ENCODE measurements around the gene GNRHR. TPM values are rescaled to one million over a fixed set of nuclear protein-coding genes. Genes with fewer than 3 reads are reported as not detected.

GNRHR gene
- total and polyA plus RNA-seq, 2 of the 4 experiments (the other 2 are of a cell fraction) = not detected

DNA sequence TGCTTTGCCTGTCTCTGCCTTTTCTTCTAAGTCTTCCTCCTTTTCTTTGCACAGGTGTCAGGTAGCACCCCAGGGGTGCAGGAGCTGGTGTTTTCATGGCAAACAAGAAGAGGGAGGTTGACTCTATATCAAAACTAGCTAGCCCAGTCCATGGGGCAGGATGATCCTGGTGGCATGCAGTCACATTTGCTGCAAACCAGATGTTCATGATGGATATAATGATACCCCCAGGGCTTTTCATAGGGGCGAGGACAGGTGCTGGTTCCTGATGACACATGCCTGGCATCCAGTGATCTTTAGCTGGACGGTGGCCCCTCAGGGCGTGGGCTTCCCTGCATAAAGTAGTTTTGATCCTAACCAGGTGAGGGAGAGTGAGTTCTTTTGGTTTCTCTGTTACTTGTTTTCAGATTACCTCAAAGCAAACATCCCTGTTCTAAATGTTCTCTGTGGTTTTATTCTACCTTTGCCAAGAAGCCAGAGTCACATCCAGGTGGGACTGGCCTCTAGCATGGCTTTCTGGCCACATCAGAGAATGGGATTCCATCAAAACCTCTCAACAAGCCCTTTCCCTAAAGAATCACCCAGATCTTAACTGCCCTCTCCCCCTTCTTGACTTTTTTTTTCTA, 42.1 kb downstream of the GNRHR start:
- no peaks in the 10 kb centered on the region for H3K9me3 ChIP-seq (ENCODE audit: control insufficient read depth, insufficient read depth, low read length)
- H3K4me1 ChIP-seq (ENCODE audit: control insufficient read depth, insufficient read depth, low read length) = peaks cover 8% of the 10 kb centered on the region
- ATAC-seq (ENCODE audit: low read depth) = no peak
- no peak overlapping the region for H2BK15ac ChIP-seq (ENCODE audit: low read depth, low read length)
- H4K91ac ChIP-seq (ENCODE audit: insufficient read depth, low read depth, low read length) = no peak overlapping the region
- no peaks in the 10 kb centered on the region for H3K36me3 ChIP-seq (ENCODE audit: control insufficient read depth, insufficient read depth, low read length)
- H4K5ac ChIP-seq (ENCODE audit: low read depth, low read length) = no peak overlapping the region
- in situ Hi-C loops (cut with MboI; ENCODE audit: low sequenced_read_pairs) (no loop called here), dilution Hi-C loops (cut with HindIII; ENCODE audit: low sequenced_read_pairs, unreplicated experiment) (no loop called here), intact Hi-C loops (cut with micrococcal nuclease) (no loop called here)
- no peak overlapping the region for H3K14ac ChIP-seq (replicated peaks; ENCODE audit: low read depth, low read length)
- H3K27ac ChIP-seq (ENCODE audit: insufficient read depth, low read length) = no peak overlapping the region
- ChIA-PET CTCF (no interaction called here), POLR2A (ENCODE audit: unreplicated experiment) (no interaction called here)
- no peak overlapping the region for H3K56ac ChIP-seq (ENCODE audit: extremely low read depth, insufficient read depth, low read length)
- H2AK5ac ChIP-seq (ENCODE audit: low read depth, low read length) = no peak overlapping the region
- BruUV-seq (replicated peaks) = no TSS peak
- no peak for TF ChIP-seq SMC3 (IDR thresholded peaks at IDR 0.05; ENCODE audit: low read depth, low read length)
- no peak for TF ChIP-seq CHD1 (IDR thresholded peaks at IDR 0.05; ENCODE audit: low read depth, low read length)
- TF ChIP-seq, protein P1, sequence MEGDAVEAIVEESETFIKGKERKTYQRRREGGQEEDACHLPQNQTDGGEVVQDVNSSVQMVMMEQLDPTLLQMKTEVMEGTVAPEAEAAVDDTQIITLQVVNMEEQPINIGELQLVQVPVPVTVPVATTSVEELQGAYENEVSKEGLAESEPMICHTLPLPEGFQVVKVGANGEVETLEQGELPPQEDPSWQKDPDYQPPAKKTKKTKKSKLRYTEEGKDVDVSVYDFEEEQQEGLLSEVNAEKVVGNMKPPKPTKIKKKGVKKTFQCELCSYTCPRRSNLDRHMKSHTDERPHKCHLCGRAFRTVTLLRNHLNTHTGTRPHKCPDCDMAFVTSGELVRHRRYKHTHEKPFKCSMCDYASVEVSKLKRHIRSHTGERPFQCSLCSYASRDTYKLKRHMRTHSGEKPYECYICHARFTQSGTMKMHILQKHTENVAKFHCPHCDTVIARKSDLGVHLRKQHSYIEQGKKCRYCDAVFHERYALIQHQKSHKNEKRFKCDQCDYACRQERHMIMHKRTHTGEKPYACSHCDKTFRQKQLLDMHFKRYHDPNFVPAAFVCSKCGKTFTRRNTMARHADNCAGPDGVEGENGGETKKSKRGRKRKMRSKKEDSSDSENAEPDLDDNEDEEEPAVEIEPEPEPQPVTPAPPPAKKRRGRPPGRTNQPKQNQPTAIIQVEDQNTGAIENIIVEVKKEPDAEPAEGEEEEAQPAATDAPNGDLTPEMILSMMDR (conservative IDR thresholded peaks at IDR 0.05; ENCODE audit: low read depth, low read length) = no peak
- TF ChIP-seq, protein P2, sequence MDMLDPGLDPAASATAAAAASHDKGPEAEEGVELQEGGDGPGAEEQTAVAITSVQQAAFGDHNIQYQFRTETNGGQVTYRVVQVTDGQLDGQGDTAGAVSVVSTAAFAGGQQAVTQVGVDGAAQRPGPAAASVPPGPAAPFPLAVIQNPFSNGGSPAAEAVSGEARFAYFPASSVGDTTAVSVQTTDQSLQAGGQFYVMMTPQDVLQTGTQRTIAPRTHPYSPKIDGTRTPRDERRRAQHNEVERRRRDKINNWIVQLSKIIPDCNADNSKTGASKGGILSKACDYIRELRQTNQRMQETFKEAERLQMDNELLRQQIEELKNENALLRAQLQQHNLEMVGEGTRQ (IDR thresholded peaks at IDR 0.05; ENCODE audit: low read depth, low read length) = no peak
- TF ChIP-seq RFX5 (IDR thresholded peaks at IDR 0.05; ENCODE audit: low read depth, low read length) = no peak
- TF ChIP-seq MAFK (IDR thresholded peaks at IDR 0.05; ENCODE audit: low read depth, low read length) = no peak
- TF ChIP-seq CEBPB (IDR thresholded peaks at IDR 0.05; ENCODE audit: low read depth, low read length) = no peak
- TF ChIP-seq RCOR1 (IDR thresholded peaks at IDR 0.05; ENCODE audit: insufficient replicate concordance, low read length) = no peak
- no peak for TF ChIP-seq FOS (IDR thresholded peaks at IDR 0.05; ENCODE audit: low read depth, low read length)
- TF ChIP-seq NFE2L2 (IDR thresholded peaks at IDR 0.05; ENCODE audit: low read depth, low read length) = no peak
- H2AFZ ChIP-seq (replicated peaks; ENCODE audit: low read length, poor library complexity) = no peak overlapping the region
- H3K9me1 ChIP-seq (ENCODE audit: insufficient read depth, low read length) = peaks cover 12% of the 10 kb centered on the region; the same call in 1 of the 2 replicates
- no peak overlapping the region for H3K4me2 ChIP-seq (ENCODE audit: low read depth, low read length)
- H4K8ac ChIP-seq (ENCODE audit: low read depth in 2 of 2, low read length in 2 of 2) = no peak overlapping the region
- 0 out of 2 replicates have a peak, but pooled peaks cover 5% of the 10 kb centered on the region for H4K20me1 ChIP-seq (ENCODE audit: insufficient read depth, low read length)
- H3K79me1 ChIP-seq (ENCODE audit: low read depth in 1 of 2, low read length in 2 of 2) = peaks cover 14 to 28% of the 10 kb centered on the region in 2 experiments
- no peak overlapping the region for H3K23ac ChIP-seq (ENCODE audit: low read depth, low read length)
- H3K18ac ChIP-seq (ENCODE audit: low read depth, low read length) = no peak overlapping the region
- no peaks in the 10 kb centered on the region for H3K27me3 ChIP-seq (ENCODE audit: control insufficient read depth, insufficient read depth, low read length)
- no peak overlapping the region for H3K4me3 ChIP-seq (ENCODE audit: insufficient read depth, low read depth, low read length)
- H2AK9ac ChIP-seq (replicated peaks; ENCODE audit: low read depth, low read length, poor library complexity) = no peak overlapping the region
- H3K4ac ChIP-seq (ENCODE audit: low read depth, low read length) = no peak overlapping the region
- H3K9ac ChIP-seq (ENCODE audit: low read depth, low read length) = no peak overlapping the region
- DNase-seq = no peak
- H2BK5ac ChIP-seq (ENCODE audit: low read depth, low read length, poor library complexity, severe bottlenecking) = no peak overlapping the region
- no peak overlapping the region for H2BK120ac ChIP-seq (ENCODE audit: low read depth, low read length)
- WGBS, 2 experiments (ENCODE audit: extremely low coverage in 2 of 2, insufficient read length in 1 of 2) = no CpG with 5 or more reads among the region's 3 CpGs
- H2BK20ac ChIP-seq (ENCODE audit: low read depth, low read length) = no peak overlapping the region

All from IMR-90 (cell line).